ENCODE results near the gene FKTN.
"Not testable (repeated sequence)": the region's sequence is repeated elsewhere in the genome, so short reads cannot be mapped to it uniquely, and the experiment has no call there.

Gene FKTN

GRCh38 chr9:105557804-105558610, at the start of gene FKTN:
TSS of gene FKTN (plus strand) at chr9:105558131. CDS start at chr9:105575033, 16,902 bp downstream.
- FAIRE-seq, result no peak

GRCh38 chr9:105508530-105508929, 49.4 kb upstream of the FKTN start:
- FAIRE-seq, result no peak

DNA sequence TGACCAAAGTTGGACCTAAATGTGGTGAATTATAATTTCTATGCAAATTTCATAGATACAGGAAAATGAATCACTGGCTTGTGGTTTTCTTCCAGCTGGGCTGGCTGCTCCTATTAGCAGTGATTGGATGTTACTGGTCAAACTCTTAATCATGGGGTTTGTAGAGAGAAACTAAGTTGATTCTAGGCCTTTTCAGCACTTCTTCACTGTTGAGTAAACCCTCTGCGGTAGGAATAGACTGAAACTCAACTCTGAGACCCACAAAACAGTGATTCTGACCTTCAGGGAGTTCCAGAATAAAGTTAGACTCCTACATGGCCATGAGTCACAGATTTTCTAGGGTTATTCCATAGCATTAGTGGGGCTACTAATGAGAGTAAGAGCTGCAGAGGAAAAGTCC, 47.9 kb upstream of the FKTN start:
- FAIRE-seq, result no peak

DNA sequence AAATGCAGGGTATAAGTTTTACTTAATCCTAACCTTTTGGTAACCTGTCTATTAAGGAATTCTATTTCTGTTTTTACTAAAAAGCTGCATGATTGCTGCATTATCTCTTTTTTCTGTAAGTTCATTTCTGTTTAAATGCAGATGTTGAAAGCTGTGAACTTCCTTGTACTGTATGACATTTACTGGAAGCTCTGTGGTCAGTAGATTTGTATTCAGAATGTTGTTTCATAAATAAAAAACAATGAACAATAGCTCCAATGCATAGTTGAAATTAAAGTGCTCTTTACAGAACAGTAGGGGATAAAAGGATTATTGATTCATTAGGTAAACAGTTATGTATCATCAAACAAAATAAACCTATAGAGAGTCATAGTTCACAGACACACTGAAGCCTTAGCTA, 46.5 kb upstream of the FKTN start:
- FAIRE-seq, result no peak

DNA sequence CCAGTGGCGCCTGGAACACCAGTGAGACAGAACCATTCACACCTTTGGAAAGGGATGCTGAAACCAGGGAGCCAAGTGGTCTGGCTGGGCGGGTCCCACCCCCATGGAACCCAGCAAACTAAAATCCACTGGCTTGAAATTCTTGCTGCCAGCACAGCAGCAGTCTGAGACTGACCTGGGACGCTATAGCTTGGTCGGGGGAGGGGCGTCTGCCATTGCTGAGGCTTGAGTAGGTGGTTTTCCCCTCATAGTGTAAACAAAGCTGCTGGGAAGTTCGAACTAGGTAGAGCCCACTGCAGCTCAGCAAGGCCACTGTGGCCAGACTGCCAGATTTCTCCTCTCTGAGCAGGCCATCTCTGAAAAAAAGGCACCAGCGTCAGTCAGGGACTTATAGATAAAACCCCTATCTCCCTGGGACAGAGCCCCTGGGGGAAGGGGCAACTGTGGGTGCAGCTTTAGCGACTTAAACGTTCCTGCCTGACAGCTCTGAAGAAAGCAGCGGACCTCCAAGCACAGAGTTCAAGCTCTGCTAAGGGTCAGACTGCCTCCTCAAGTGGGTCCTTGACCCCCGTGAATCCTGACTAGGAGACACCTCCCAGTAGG, 42.0 kb upstream of the FKTN start:
- no peak for FAIRE-seq

- not testable (repeated sequence) for FAIRE-seq
Observed at GRCh38 chr9:105519710-105520369, 38.1 kb upstream of the FKTN start.

DNA sequence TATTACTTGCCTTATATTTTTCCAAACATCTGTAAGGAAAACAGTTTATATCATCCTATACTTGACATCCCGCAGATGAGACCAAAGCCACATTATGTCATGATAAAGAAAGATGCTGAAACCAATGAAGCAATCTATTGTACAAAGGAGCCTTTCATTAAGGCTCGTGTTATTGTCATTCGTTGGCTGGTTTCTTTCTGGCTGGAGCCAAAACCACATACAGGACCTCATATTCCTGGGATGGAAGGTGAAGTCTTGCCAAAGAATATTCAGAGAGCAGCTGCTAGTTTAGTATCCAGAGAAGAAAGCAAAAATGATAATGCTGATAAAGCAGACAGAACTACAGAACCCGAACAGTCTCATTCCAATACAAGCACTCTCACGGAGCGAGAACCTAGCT, 36.9 kb upstream of the FKTN start:
- not testable (repeated sequence) for FAIRE-seq

- not testable (repeated sequence) for FAIRE-seq
Observed at GRCh38 chr9:105522618-105523385, 35.1 kb upstream of the FKTN start.

DNA sequence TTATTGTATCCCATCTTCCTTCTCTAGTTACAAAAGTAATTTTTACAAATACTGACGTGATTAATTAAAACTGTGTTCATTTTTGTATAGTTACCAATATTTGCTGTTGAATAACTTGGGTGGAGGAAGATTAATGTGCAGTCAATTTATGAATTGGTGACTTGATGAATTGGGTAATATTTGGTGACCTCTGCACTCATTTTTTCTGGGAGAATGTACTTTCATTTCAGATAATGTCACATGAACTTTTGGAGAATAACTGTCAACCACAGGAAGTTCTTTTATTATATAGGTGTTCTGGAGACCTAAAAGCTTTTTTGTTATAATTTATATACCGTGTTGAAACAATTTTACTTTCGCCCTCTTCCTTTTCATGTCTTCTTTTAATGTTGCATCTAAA, 26.4 kb upstream of the FKTN start:
- FAIRE-seq, result no peak

GRCh38 chr9:105535920-105536668, 21.8 kb upstream of the FKTN start:
- no peak for FAIRE-seq

DNA sequence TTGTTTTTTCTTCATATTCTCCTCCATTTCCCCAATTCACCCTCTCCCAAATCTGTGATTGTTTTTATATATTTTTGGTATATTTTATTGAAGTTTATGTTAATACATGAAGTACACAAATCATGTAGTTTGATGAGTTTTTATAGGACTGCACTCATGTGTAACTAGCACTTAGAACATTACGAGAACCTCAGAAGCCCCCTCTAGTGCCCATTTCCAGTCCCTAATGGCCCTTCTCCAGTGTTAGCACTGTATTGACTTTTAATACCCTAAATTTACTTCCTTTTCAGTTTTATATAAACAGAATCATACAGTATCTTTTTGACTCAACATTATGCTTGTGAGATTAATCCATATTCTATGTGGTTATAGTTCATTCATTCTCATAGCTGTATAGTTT, 18.5 kb upstream of the FKTN start:
- FAIRE-seq, result no peak

- no peak for FAIRE-seq
Observed at GRCh38 chr9:105541838-105542237, 16.1 kb upstream of the FKTN start.

GRCh38 chr9:105554042-105554441, 3.9 kb upstream of the FKTN start:
- no peak for FAIRE-seq

DNA sequence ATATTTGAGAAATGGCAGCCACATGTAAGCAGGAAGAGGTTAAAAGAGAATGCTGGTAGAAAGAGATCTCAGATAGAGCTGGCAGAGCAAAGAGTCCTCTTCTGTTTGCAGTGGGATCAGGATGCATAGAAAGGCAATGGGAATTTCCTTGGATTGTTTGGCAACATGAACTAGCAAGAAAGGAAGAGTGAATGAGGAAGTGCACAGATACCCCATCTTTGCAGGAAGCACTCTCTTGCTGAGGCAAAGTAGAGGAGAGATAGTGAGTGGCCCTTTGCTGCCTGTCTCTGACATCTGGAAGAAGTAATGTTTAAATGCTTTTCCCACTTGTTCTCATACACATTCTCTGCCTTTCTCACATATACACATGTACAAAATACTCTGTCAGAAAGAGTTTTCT, 14.5 kb downstream of the FKTN start:
- no peak for FAIRE-seq

- not testable (repeated sequence) for FAIRE-seq
Observed at GRCh38 chr9:105579952-105580351, 22.0 kb downstream of the FKTN start.

DNA sequence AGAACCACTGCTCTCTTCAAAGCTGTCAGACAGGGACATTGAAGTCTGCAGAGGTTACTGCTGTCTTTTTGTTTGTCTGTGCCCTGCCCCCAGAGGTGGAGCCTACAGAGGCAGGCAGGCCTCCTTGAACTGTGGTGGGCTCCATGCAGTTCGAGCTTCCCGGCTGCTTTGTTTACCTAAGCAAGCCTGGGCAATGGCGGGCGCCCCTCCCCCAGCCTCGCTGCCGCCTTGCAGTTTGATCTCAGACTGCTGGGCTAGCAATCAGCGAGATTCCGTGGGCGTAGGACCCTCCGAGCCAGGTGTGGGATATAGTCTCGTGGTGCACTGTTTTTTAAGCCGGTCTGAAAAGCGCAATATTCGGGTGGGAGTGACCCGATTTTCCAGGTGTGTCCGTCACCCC, 23.6 kb downstream of the FKTN start:
- FAIRE-seq, result not testable (repeated sequence)

DNA sequence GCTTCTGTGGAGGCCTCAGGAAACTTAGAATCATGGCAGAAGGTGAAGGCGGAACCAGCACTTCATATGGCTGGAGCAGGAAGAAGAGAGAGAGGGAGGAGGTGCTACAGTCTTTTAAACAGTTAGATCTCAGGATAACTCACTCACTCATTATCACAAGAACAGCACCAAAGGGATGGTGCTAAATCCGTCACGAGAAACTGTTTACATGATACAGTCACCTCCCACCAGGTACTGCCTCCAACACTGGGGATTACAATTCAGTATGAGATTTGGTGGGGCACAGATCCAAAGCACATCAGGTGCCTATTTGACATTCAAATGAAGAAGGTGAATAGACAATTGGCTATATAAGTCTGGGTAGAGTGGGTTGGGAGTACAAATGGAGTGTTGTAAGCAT, 35.2 kb downstream of the FKTN start:
- no peak for FAIRE-seq

GRCh38 chr9:105608721-105609598, 51.0 kb downstream of the FKTN start:
- FAIRE-seq, result peak; percentile 97

GRCh38 chr9:105621001-105621400, 63.1 kb downstream of the FKTN start:
- no peak for FAIRE-seq

DNA sequence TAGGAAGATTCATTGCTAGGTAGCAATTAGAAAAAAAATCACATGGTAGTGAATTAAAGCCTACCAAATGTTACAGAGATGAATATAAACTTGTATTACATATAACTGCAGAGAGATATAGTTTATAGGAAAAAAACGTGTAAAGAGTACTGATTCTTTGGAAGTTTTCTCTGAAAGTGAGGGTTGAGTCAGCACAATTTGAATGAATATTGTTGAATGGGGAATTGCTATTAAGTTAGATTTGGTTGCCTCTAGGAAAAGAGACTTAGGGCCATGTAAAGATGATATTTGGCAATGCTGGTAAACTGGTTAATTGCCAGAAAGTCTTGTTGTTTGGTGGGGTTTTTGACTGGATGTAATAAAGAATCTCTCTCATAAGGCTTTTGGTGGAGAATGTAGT, 67.2 kb downstream of the FKTN start:
- no peak for FAIRE-seq

GRCh38 chr9:105632807-105633206, 74.9 kb downstream of the FKTN start:
- no peak for FAIRE-seq
